ENCODE results near the gene ZFYVE28. TPM values are rescaled to one million over a fixed set of nuclear protein-coding genes. Genes with fewer than 3 reads are reported as not detected.

Gene ZFYVE28
- total RNA-seq, 3 donors from 2014 or later, result 32.4 to 56.4 (median 42.9) TPM

DNA sequence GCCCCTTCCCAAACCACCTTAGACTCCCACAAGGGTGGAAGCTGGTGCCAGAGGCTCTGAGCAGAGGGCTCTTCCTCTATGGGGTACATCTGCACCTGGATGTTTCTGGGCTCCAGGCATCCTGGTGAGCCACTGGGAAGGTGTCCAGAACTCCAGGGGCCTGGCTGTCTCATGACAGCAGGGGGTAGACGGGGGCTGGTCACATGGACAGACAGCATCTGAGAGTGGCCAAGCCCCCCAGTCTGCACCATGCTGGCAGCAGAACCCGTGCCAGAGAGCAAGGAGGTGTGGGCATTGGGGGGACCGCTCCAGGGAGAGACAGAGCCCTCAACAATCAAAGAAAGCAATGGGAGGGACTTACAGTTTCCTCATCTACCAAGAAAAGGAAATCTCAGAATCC lies 39.5 kb downstream of the ZFYVE28 start:
- H3K36me3 ChIP-seq (ENCODE audit: low read depth), result no peaks in the 10 kb centered on the region
- no peak overlapping the region for H3K4me3 ChIP-seq
- H3K4me1 ChIP-seq (ENCODE audit: low read depth), result no peaks in the 10 kb centered on the region
- H3K9me3 ChIP-seq, result no peaks in the 10 kb centered on the region
- no peak for ATAC-seq
- TF ChIP-seq, protein P1, sequence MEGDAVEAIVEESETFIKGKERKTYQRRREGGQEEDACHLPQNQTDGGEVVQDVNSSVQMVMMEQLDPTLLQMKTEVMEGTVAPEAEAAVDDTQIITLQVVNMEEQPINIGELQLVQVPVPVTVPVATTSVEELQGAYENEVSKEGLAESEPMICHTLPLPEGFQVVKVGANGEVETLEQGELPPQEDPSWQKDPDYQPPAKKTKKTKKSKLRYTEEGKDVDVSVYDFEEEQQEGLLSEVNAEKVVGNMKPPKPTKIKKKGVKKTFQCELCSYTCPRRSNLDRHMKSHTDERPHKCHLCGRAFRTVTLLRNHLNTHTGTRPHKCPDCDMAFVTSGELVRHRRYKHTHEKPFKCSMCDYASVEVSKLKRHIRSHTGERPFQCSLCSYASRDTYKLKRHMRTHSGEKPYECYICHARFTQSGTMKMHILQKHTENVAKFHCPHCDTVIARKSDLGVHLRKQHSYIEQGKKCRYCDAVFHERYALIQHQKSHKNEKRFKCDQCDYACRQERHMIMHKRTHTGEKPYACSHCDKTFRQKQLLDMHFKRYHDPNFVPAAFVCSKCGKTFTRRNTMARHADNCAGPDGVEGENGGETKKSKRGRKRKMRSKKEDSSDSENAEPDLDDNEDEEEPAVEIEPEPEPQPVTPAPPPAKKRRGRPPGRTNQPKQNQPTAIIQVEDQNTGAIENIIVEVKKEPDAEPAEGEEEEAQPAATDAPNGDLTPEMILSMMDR (IDR thresholded peaks at IDR 0.05), result no peak
- intact Hi-C loops (cut with DNase I, micrococcal nuclease), result no loop called here
- DNase-seq, result no peak

DNA sequence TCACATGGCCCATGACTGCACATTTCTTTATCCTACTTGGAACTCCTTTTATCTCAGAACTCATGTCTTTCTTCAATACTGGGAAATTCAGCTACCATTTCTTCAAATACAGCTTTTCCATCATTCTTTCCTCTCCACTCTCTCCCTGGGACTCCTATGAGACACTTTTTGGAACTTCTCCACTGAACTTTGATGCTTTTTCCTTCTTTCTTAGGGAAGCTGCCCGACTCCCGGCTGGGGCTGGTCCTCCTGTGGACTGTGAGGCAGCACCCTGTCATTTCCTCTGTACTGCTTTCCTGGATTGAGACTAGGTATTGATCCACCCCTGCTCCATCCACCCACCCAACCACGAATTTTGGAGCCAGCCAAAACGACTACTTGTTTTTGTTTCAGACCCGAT lies 40.0 kb downstream of the ZFYVE28 start:
- Histone ChIP-seq H3K36me3 (ENCODE audit: low read depth) (no peaks in the 10 kb centered on the region), H3K4me3 (no peak overlapping the region), H3K9me3 (no peaks in the 10 kb centered on the region), H3K4me1 (ENCODE audit: low read depth) (no peaks in the 10 kb centered on the region)
- ATAC-seq, result no peak
- no peak for DNase-seq
- TF ChIP-seq, protein P1 (IDR thresholded peaks at IDR 0.05), result no peak
- intact Hi-C loops (cut with DNase I, micrococcal nuclease), result no loop called here

DNA sequence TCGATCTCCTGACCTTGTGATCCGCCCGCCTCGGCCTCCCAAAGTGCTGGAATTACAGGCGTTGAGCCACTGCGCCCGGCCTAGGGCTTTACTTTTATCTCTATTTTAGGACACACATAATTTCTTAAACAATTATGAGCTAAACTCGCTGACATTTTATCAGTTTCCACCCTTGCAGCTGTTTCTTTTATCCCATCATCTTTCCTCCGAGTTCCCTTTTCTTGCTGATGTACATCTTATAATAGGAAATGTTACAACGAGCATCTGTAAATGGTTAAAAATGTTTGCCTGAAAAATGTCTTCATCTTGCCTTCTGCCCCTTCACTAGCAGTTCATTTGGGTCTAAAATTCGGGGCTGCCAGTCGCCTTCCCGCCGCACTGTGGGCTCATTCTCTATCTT lies 41.2 kb downstream of the ZFYVE28 start:
- TF ChIP-seq, protein P1 (IDR thresholded peaks at IDR 0.05), result no peak
- ATAC-seq (no peak), DNase-seq (no peak)
- intact Hi-C loops (cut with DNase I, micrococcal nuclease), result no loop called here
- no peaks in the 10 kb centered on the region for H3K4me1 ChIP-seq (ENCODE audit: low read depth)
- no peaks in the 10 kb centered on the region for H3K9me3 ChIP-seq
- no peak overlapping the region for H3K4me3 ChIP-seq
- H3K36me3 ChIP-seq (ENCODE audit: low read depth), result no peaks in the 10 kb centered on the region

DNA sequence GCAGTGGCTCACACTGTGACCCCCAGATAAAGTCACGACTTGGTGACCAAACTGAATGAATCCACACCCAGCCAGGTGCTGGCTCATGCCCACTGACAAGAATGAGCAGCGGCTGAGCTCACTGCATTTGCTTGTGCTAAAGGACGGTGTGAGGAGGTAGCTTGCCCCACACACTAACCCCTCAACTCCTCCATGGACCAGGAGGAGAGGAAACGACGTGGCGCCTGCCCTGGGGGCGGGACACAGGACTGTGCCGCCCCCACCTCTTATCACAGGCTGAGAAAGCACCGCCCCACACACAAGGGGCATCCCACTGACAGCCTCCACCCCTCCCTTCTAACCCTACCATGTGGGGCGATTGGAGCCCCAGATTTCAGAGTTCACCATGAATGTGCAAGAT lies 43.0 kb downstream of the ZFYVE28 start:
- H3K4me1 ChIP-seq (ENCODE audit: low read depth), result no peaks in the 10 kb centered on the region
- intact Hi-C loops (cut with DNase I, micrococcal nuclease), result no loop called here
- no peak for ATAC-seq

DNA sequence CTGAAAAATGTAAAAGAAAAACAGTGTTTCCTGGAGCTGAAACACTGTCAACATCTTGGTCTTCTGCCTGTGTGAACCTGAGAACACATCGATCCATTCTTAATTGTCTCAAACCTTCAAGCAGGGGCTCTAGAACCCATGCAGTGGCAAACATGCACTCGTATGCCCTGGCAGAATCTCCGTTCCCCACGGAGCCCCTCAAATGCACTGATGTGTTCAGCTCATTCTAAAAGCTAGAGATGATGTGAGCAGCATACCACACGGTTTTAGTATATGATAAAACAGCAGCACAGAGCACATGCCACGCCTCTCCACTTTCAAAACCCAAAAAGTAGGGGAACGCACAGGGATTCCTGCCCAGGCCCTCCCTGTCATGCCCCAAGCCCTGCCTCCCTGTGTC lies 44.9 kb downstream of the ZFYVE28 start:
- Histone ChIP-seq H3K4me1 (ENCODE audit: low read depth) (no peaks in the 10 kb centered on the region), H3K36me3 (ENCODE audit: low read depth) (no peaks in the 10 kb centered on the region), H3K9me3 (peaks cover 5% of the 10 kb centered on the region), H3K4me3 (no peak overlapping the region)
- DNase-seq (peak in 1 of 3 donors; percentile 1), ATAC-seq (no peak)
- intact Hi-C loops (cut with DNase I, micrococcal nuclease), result no loop called here
- TF ChIP-seq, protein P1 (IDR thresholded peaks at IDR 0.05), result no peak

More for the DNA sequence above, 43.0 kb downstream of the ZFYVE28 start:
- TF ChIP-seq, protein P1 (IDR thresholded peaks at IDR 0.05), result no peak
- Histone ChIP-seq H3K4me3 (no peak overlapping the region), H3K36me3 (ENCODE audit: low read depth) (no peaks in the 10 kb centered on the region), H3K9me3 (no peaks in the 10 kb centered on the region)
- no peak for DNase-seq

DNA sequence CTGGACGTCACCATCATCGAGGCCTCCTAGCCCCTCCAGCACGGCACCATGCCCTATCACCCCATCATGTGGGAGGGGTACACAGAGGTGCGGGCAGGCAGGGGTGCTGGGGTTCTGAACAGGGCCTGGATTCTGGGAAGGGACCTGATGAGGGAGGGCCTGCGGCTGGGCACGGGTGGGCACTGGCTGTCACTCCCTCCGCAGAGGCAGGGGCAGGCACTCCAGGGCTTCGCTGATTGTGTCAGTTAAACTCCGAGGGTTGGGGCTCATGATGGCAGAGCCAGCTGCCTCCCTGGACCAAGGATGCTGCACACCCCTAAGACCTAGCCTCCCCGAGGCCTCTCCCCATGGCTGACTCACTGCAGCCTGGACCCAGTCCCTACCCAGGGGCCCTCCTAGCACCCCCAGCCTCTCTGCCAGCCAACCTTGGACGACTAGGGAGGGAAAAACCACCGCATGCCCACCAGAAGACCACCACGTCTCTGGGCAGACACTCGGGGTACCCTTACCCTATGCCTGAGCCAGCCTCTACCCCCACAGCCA lies 45.9 kb downstream of the ZFYVE28 start:
- intact Hi-C loops (cut with DNase I, micrococcal nuclease), result no loop called here
- DNase-seq (peak in 1 of 3 donors; percentile 31), ATAC-seq (no peak)
- Histone ChIP-seq H3K9me3 (peaks cover 5% of the 10 kb centered on the region), H3K36me3 (ENCODE audit: low read depth) (no peaks in the 10 kb centered on the region), H3K4me1 (ENCODE audit: low read depth) (no peaks in the 10 kb centered on the region), H3K4me3 (no peak overlapping the region)
- TF ChIP-seq, protein P1 (IDR thresholded peaks at IDR 0.05), result no peak

Data from mucosa of descending colon (tissue), 3 donors.